NCI-H748 (cell line): ENCODE results near the gene TSPAN9.

ENCODE experiments used
- DNase-seq: peaks from one replicate; lab custom pipeline; 2025; ENCODE audit not compliant: unreplicated experiment; lab: John Stamatoyannopoulos, UW

TSPAN9 gene

GRCh38 chr12:3158851-3159465 is 81.8 kb downstream of the TSPAN9 start:
- DNase-seq = no peak

- DNase-seq = no peak
Observed at GRCh38 chr12:3160081-3160480, 82.9 kb downstream of the TSPAN9 start.

- peak; percentile 78 for DNase-seq
Observed at GRCh38 chr12:3161861-3162260, 84.7 kb downstream of the TSPAN9 start.

- no peak for DNase-seq
Observed at GRCh38 chr12:3164454-3165077, 87.4 kb downstream of the TSPAN9 start.

GRCh38 chr12:3165078-3165980 is 88.2 kb downstream of the TSPAN9 start:
- no peak for DNase-seq

- no peak for DNase-seq
Observed at GRCh38 chr12:3167636-3168035, 90.5 kb downstream of the TSPAN9 start.

GRCh38 chr12:3168223-3169221 is 91.3 kb downstream of the TSPAN9 start:
- DNase-seq = no peak

- no peak for DNase-seq
Observed at GRCh38 chr12:3170423-3171194, 93.4 kb downstream of the TSPAN9 start.

- no peak for DNase-seq
Observed at GRCh38 chr12:3171195-3171591, 94.0 kb downstream of the TSPAN9 start.

- DNase-seq = no peak
Observed at GRCh38 chr12:3172124-3173007, 95.2 kb downstream of the TSPAN9 start.

- no peak for DNase-seq
Observed at GRCh38 chr12:3173008-3173553, 95.9 kb downstream of the TSPAN9 start.

- DNase-seq = no peak
Observed at GRCh38 chr12:3173912-3174311, 96.7 kb downstream of the TSPAN9 start.

- no peak for DNase-seq
Observed at GRCh38 chr12:3175238-3175637, 98.1 kb downstream of the TSPAN9 start.

- no peak for DNase-seq
Observed at GRCh38 chr12:3176754-3177153, 99.6 kb downstream of the TSPAN9 start.

GRCh38 chr12:3177778-3178425 is 100.7 kb downstream of the TSPAN9 start:
- no peak for DNase-seq

GRCh38 chr12:3178671-3179313 is 101.6 kb downstream of the TSPAN9 start:
- no peak for DNase-seq

- DNase-seq = no peak
Observed at GRCh38 chr12:3179731-3180130, 102.6 kb downstream of the TSPAN9 start.

- DNase-seq = no peak
Observed at GRCh38 chr12:3182426-3182825, 105.2 kb downstream of the TSPAN9 start.
